Spleen (tissue), 11 donors: Measurements from ENCODE around the gene SNX24. TPM values are rescaled to one million over a fixed set of nuclear protein-coding genes. Genes with fewer than 3 reads are reported as not detected.

Source experiments
- DNase-seq: peaks from one replicate; pipeline ENCODE4 v3.0.0-alpha.2; 2020
- H3K27ac ChIP-seq, 8 donors: fragments of 200-600 bp; sonication (generic) in 7 of 8; 1 replicate in 4 of 8; 2 replicates in 4 of 8; pipeline versions ENCODE4 v1.5.0 to v1.8.0; 2016 to 2021; ENCODE audit warnings: inconsistent platforms in 4 of 8, mild to moderate bottlenecking in 4 of 8, moderate library complexity in 1 of 8
- H3K27me3 ChIP-seq, 7 donors: fragments of 200-600 bp; sonication (generic) in 6 of 7; replicated peaks in 1 of 7; 1 replicate in 4 of 7; 2 replicates in 3 of 7; pipeline versions ENCODE4 v1.5.0 to v1.8.0; 2016 to 2021; ENCODE audit warnings: inconsistent platforms in 3 of 7, mild to moderate bottlenecking in 1 of 7
- H3K36me3 ChIP-seq, 6 donors: fragments of 200-600 bp; sonication (generic) in 5 of 6; 1 replicate in 4 of 6; 2 replicates in 2 of 6; pipeline versions ENCODE4 v1.5.0 to v1.8.0; 2016 to 2021; ENCODE audit warnings: inconsistent platforms in 2 of 6
- H3K4me1 ChIP-seq, 6 donors: fragments of 200-600 bp; sonication (generic) in 5 of 6; 1 replicate in 3 of 6; 2 replicates in 3 of 6; pipeline versions ENCODE4 v1.5.0 to v1.8.0; 2016 to 2021; ENCODE audit warnings: inconsistent platforms in 3 of 6
- H3K4me3 ChIP-seq, 8 donors: fragments of 200-600 bp; sonication (generic) in 7 of 8; 1 replicate in 4 of 8; 2 replicates in 4 of 8; pipeline versions ENCODE4 v1.5.0 to v1.8.0; 2016 to 2021; ENCODE audit warnings: inconsistent platforms in 4 of 8, mild to moderate bottlenecking in 4 of 8, moderate library complexity in 2 of 8
- H3K9me3 ChIP-seq, 8 donors: fragments of 200-600 bp; sonication (generic) in 7 of 8; 1 replicate in 4 of 8; 2 replicates in 4 of 8; pipeline versions ENCODE4 v1.5.0 to v1.8.0; 2016 to 2021; ENCODE audit warnings: inconsistent platforms in 4 of 8
- POLR2A ChIP-seq, 3 donors: fragments of 450-650 bp; IDR thresholded peaks; one replicate each; pipeline ENCODE4 v1.5.1; 2017; ENCODE audit warnings: antibody characterized with exemption in 3 of 3, mild to moderate bottlenecking in 1 of 3
- POLR2AphosphoS5 ChIP-seq, 3 donors: sonication (generic); formaldehyde crosslinking; IDR thresholded peaks; one replicate each; pipeline ENCODE4 v1.5.1; 2017; ENCODE audit warnings: antibody characterized with exemption in 3 of 3
- WGBS, 5 donors: extraction: QIAGEN DNeasy Blood & Tissue Kit in 3 of 5; methylation state at CpG; one replicate each; pipeline versions ENCODE4 v1.1.5 to v1.1.7; 2013 to 2018; 5-methylcytosine and 5-hydroxymethylcytosine counted together
- intact Hi-C: fragments of 100-400 bp; cut with DNase I; formaldehyde crosslinking; loops from one replicate; pipeline ENCODE4 v1.15.0; 2023; ENCODE audit warnings: low total_unique reads
- polyA plus RNA-seq, 3 donors: library from polyadenylated mRNA; stranded (reverse); fragments of 200-250 nt; gene quantifications; one replicate each; pipeline ENCODE4 v1.2.1, GENCODE V29; 2013
- total RNA-seq, 7 donors: library from RNA; depleted of rRNA in 3 of 7; stranded (reverse); fragments of >200 nt in 3 of 7; fragmentation: NEBNext Ultra II Directional in 4 of 7; extraction: Animal tissue kit (Norgen Biotek cat#: 25700) in 4 of 7; gene quantifications; one replicate each; pipeline versions ENCODE4 v1.1.0 to v1.2.1, GENCODE V29; 2016 to 2021
- TF ChIP-seq, protein P1 (sequence below), 11 experiments: fragments of 200-600 bp in 7 of 11; fragments of 450-650 bp in 4 of 11; sonication (generic) in 4 of 11; IDR thresholded peaks in 8 of 11; conservative IDR thresholded peaks in 3 of 11; 1 replicate in 7 of 11; 2 replicates in 4 of 11; pipeline versions ENCODE4 v1.4.0 to v1.8.0; 2016 to 2021; ENCODE audit warnings: antibody characterized with exemption in 11 of 11, inconsistent platforms in 4 of 11, mild to moderate bottlenecking in 1 of 11
- donor health status: healthy with polysubstance abuse.
- donor health status: DM: no; HTN: no; CAD: no; lungs with moderate emphysema.
- donor health status: DM: no; HTN: no; CAD: no.
- donor health status: Bipolar disorder and iron deficiency.
- donor health status: healthy.
- donor health status: DM: no; HTN: no; CAD: no.
- donor health status: DM: yes; HTN: yes; CAD: no.

Gene SNX24
- total and polyA plus RNA-seq, 10 donors: 5.2 to 17.4 (median 11.7) TPM

- Histone ChIP-seq H3K9me3 (no peaks in the 10 kb centered on the region), H3K27ac (no peak overlapping the region), H3K4me1 (peaks cover 0 to 12% (median 6%) of the 10 kb centered on the region in 6 donors), H3K4me3 (no peak overlapping the region), H3K27me3 (no peaks in the 10 kb centered on the region), H3K36me3 (no peaks in the 10 kb centered on the region)
- 76 to 88% (median 79%) methylated on average over 4 of the region's 4 CpGs for WGBS, 5 donors
- intact Hi-C loops: no loop called here
- DNase-seq: no peak
- TF ChIP-seq POLR2AphosphoS5 (IDR thresholded peaks at IDR 0.05) (no peak), POLR2A (IDR thresholded peaks at IDR 0.05) (no peak)
- TF ChIP-seq, protein P1, sequence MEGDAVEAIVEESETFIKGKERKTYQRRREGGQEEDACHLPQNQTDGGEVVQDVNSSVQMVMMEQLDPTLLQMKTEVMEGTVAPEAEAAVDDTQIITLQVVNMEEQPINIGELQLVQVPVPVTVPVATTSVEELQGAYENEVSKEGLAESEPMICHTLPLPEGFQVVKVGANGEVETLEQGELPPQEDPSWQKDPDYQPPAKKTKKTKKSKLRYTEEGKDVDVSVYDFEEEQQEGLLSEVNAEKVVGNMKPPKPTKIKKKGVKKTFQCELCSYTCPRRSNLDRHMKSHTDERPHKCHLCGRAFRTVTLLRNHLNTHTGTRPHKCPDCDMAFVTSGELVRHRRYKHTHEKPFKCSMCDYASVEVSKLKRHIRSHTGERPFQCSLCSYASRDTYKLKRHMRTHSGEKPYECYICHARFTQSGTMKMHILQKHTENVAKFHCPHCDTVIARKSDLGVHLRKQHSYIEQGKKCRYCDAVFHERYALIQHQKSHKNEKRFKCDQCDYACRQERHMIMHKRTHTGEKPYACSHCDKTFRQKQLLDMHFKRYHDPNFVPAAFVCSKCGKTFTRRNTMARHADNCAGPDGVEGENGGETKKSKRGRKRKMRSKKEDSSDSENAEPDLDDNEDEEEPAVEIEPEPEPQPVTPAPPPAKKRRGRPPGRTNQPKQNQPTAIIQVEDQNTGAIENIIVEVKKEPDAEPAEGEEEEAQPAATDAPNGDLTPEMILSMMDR (IDR thresholded peaks at IDR 0.05 in 8 of 11, conservative IDR thresholded peaks at IDR 0.05 in 3 of 11): no peak
These were observed 61.4 kb downstream of the SNX24 start for GRCh38 chr5:122906768-122907167.

- no peaks in the 10 kb centered on the region for H3K9me3 ChIP-seq
- DNase-seq: no peak
These were observed 61.9 kb downstream of the SNX24 start for GRCh38 chr5:122907276-122907675.

GRCh38 chr5:122908108-122908507 is 62.7 kb downstream of the SNX24 start:
- intact Hi-C loops: no loop called here
- Histone ChIP-seq H3K27ac (no peak overlapping the region), H3K4me1 (no peaks in the 10 kb centered on the region), H3K36me3 (no peaks in the 10 kb centered on the region), H3K4me3 (no peak overlapping the region), H3K9me3 (no peaks in the 10 kb centered on the region), H3K27me3 (no peaks in the 10 kb centered on the region)
- TF ChIP-seq POLR2A (IDR thresholded peaks at IDR 0.05): no peak
- no peak for TF ChIP-seq POLR2AphosphoS5 (IDR thresholded peaks at IDR 0.05)
- TF ChIP-seq, protein P1 (IDR thresholded peaks at IDR 0.05 in 8 of 11, conservative IDR thresholded peaks at IDR 0.05 in 3 of 11): no peak
- WGBS, 5 donors: 88 to 91% (median 90%) methylated on average over 6 of the region's 6 CpGs
- DNase-seq: no peak

More at GRCh38 chr5:122907276-122907675, 61.9 kb downstream of the SNX24 start:
- TF ChIP-seq, protein P1 (IDR thresholded peaks at IDR 0.05 in 8 of 11, conservative IDR thresholded peaks at IDR 0.05 in 3 of 11): no peak
- TF ChIP-seq POLR2AphosphoS5 (IDR thresholded peaks at IDR 0.05): no peak
- H3K4me3 ChIP-seq: no peak overlapping the region
- H3K27me3 ChIP-seq: no peaks in the 10 kb centered on the region
- H3K36me3 ChIP-seq: no peaks in the 10 kb centered on the region
- intact Hi-C loops: no loop called here
- WGBS, 5 donors: 88 to 96% (median 92%) methylated on average over 3 of the region's 3 CpGs
- H3K27ac ChIP-seq: no peak overlapping the region
- peaks cover 0 to 7% (median 4%) of the 10 kb centered on the region in 6 donors for H3K4me1 ChIP-seq

- TF ChIP-seq POLR2A (IDR thresholded peaks at IDR 0.05) (no peak), POLR2AphosphoS5 (IDR thresholded peaks at IDR 0.05) (no peak)
- TF ChIP-seq, protein P1 (IDR thresholded peaks at IDR 0.05 in 8 of 11, conservative IDR thresholded peaks at IDR 0.05 in 3 of 11): no peak
- 88 to 96% (median 93%) methylated on average over 6 of the region's 6 CpGs for WGBS, 5 donors
- Histone ChIP-seq H3K4me3 (no peak overlapping the region), H3K4me1 (no peaks in the 10 kb centered on the region), H3K36me3 (no peaks in the 10 kb centered on the region), H3K27me3 (no peaks in the 10 kb centered on the region), H3K9me3 (peaks cover 0 to 3% (median 0%) of the 10 kb centered on the region in 8 donors), H3K27ac (no peak overlapping the region)
- intact Hi-C loops: no loop called here
- no peak for DNase-seq
These were observed 63.2 kb downstream of the SNX24 start for GRCh38 chr5:122908662-122909061.
